ENCODE results near the gene RASA3.

GRCh38 chr13:114096811-114097211 lies 35.6 kb downstream of the RASA3 start:
- TF ChIP-seq, protein P1, sequence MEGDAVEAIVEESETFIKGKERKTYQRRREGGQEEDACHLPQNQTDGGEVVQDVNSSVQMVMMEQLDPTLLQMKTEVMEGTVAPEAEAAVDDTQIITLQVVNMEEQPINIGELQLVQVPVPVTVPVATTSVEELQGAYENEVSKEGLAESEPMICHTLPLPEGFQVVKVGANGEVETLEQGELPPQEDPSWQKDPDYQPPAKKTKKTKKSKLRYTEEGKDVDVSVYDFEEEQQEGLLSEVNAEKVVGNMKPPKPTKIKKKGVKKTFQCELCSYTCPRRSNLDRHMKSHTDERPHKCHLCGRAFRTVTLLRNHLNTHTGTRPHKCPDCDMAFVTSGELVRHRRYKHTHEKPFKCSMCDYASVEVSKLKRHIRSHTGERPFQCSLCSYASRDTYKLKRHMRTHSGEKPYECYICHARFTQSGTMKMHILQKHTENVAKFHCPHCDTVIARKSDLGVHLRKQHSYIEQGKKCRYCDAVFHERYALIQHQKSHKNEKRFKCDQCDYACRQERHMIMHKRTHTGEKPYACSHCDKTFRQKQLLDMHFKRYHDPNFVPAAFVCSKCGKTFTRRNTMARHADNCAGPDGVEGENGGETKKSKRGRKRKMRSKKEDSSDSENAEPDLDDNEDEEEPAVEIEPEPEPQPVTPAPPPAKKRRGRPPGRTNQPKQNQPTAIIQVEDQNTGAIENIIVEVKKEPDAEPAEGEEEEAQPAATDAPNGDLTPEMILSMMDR (IDR thresholded peaks at IDR 0.05; ENCODE audit: control extremely low read depth in 1 of 3, insufficient read depth in 1 of 3, low read depth in 1 of 3, low read length in 3 of 3), result no peak
- TF ChIP-seq POLR2A (IDR thresholded peaks at IDR 0.05; ENCODE audit: control extremely low read depth in 1 of 2, low read depth in 2 of 2, low read length in 2 of 2) (no peak), JUND (IDR thresholded peaks at IDR 0.05; ENCODE audit: low read length) (no peak)
